GM18499 (cell line): ENCODE results near the gene ZNHIT1.

ENCODE experiments used
- ATAC-seq: cut with Tn5 transposase; IDR thresholded peaks from one replicate; pipeline ENCODE4 v1.9.1; 2021; ENCODE audit warnings: moderate number of reproducible peaks; ENCODE audit not compliant: insufficient read depth, unreplicated experiment

Gene ZNHIT1

DNA sequence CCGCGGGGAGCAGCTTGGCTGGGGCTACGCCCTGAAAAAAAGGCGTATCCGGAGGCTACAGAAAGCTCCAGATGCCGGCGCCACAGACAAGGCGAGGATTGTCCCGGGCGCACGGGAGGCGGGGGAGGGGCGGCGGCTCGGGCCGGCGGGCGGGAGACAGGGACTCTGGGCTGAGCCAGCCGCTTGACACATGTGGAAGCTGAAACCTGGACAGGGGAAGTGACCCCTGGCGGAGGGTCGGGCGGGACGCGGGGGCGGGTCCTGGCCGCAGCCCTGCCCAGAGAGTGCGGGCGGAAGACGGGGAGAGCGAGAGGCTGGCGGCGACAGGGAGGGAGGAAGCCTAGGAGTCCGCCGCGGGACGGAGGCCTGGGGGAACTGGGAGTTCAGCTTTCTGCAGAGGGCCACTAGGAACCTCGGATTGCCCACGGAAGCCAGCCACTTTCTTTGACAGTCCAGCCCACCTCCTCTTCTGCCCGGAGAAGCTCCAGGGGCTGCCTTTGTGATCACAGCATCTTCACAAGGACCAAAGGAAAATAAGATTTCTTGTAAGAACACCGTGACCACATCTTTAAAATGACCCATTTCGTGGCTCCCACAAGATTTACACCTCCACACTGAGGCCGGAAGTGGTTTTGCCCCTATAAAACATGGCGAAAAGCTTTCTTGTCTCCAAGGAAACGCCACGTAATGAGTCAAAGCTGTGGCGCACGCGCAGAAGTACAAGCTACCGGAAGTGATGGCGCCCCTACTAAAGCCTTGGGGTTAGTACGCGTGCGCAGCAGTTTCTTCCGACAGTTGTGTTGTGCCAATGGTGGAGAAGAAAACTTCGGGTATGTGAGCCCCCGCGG lies at the start of gene ZNHIT1, which contains the start of gene PLOD3:
Gene ZNHIT1, plus strand, starts transcription at position 778 of the 848 bp plus-strand sequence. Its CDS starts 31 bp downstream, at position 809.
Gene PLOD3, minus strand, starts transcription at position 194 of the 848 bp plus-strand sequence. CDS start 307 bp downstream, outside the sequence.
- peak; percentile 48 for ATAC-seq

DNA sequence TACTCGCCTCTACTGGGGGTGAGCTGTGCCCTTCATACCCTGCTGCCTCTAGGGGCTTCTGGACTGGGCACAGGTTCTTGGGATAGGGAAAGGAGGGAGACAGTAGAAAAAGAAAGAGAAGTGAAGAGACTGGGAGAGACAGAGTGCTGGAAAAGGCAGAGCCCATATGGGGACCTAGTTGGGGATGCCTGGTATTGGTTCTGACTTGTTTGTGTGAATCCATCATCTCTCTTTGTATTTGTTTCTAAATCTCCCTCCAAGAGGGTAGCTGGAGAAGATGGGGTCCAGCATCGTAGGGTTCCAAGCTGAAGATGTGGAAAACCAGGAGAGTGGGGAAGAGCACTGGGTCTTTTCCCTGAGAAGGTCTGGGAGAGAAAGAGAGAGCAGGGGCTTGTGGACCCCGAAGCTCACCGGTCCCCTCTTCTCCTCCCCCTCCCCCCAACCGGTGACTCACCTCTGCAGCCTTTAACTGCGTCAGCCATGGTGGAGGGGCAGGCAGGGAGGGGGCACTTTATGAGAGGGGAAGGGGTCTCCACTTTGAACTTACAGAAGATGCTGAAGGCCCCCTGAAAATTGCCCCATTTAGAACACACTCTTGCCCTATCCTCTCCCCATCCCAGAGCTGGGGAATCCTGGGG lies 49.4 kb upstream of the ZNHIT1 start:
- ATAC-seq, result no peak

- no peak for ATAC-seq
Observed at GRCh38 chr7:101169110-101169837, 48.7 kb upstream of the ZNHIT1 start.

DNA sequence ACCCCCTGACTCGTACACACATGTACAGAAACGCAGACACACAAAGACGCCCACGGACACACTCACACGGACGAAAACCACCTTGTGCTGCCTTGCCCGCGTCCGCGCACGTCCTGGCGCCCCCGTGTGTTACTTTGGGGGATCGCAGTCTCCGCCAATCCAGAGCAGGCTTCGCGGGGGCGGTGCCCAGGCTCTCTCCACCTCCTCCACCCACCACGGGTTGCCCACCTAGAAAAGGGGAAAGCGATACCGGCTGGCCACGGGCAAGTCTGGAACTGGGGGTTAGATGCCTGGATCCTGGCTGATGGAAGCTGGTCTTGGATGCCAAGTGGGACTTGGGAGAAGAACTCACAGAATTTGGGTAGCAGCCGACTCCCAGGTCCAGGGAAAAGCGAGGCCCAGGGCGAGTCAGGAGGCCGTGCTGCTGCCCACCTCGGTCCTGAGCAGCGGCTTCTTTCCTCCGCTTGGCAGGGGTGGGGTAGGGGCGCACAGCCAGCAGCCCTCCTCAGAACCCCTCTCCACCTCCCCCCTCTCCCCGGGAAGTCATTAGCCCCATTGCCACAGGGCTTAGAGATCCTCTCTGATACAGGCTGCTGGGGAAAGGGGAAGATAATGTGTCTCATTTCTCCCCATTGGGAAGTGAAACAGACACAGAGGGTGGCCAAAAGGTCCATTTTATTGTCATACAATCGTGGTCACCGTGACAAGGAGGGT lies 48.0 kb upstream of the ZNHIT1 start:
- ATAC-seq, result no peak

DNA sequence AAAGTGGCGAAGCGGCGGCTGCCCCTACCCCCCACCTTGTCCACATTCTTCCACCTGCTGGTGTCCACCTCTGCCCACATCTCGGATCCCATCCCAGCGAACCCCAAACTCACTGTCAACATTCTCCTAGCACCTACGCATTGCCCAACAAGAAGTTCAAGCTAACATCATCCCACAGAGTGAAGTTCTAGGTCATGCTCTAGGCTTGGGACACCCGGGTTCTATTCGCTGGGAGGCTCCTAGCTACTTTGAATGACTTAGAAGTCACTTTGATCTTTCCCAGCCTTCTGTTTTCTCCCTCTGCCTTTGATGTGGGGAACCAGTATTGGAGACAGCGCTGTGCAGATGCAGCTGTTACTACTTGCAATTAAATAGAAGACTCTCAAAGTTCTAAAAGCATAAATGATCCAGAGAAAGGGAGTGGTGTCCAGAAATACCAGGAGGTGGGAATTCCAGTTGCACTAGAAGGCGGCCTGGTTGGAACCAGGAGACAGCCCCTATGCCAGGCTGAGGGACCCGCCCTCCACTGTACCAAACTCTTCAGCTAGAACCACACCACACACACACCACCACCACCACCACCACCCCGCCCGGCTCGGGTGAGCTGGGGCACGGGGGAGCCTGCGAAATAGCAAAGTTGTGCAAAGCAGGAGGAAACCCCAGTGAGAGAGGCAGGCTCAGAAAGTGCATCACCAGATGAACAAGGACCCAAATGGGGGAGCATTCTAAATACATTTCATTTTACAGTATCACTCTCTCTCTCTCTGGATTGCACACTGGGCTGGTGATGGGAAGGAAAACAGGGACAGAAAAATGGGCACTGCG lies 47.1 kb upstream of the ZNHIT1 start:
- ATAC-seq, result no peak

DNA sequence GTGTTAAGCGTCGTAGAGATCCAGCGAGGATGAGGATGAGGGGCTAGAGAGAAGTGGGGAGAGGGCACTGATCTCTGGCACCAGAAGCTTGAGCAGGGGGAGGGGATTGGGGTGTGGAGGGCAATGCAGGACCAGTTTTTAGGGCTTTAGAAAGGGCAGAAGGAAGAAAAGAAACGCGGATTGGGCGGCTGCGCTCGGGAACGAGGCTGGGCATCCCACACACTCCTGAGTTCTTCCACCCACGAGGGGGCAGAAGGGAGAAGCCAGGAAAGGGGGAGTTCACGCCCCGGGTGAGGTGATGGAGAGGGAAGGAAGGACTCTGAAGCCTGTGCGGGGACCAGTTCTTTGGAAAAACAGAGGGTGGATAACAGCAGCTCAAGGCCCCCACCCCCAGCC lies 46.5 kb upstream of the ZNHIT1 start:
- no peak for ATAC-seq

DNA sequence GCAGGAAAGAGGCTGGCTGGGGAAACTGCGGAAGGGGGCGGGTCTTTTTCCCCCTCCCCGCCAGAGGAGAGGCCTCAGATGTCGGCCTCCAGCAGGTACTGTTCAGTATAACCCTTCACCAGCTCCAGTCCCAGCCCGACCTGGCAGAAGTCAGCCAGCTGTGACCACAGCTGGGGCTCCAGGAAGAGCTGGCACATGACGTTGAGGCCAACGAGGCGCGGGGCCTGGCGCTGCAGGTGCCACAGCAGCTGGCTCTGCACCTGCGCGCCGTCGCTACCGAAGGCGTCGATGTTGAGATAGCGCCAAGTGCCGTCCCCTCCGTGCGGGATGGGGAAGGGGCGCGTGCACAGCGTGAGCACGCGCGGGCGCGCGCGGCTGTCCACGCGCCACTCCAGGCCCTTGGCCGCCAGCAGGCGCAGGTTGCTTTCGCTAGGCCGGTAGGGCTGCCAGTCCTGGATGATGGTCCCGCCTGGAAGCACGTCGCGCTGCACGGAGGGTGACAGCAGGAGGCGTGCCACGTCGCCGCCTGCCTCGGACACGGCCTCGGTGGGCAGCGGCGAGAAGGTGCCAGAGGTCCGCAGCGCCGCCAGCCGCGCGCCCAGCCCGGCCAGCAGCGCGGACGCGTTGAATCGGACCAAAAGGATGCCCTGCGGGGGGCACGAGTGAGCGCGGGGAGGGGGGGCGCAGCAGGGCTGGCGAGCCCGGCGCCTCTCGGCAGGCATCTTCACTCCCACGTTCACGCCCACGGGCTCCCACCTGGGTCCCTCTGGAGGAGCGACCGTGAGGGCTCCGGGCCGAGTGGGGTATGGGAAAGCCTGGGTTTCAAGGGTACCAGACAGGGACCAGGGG lies 45.7 kb upstream of the ZNHIT1 start:
- no peak for ATAC-seq

DNA sequence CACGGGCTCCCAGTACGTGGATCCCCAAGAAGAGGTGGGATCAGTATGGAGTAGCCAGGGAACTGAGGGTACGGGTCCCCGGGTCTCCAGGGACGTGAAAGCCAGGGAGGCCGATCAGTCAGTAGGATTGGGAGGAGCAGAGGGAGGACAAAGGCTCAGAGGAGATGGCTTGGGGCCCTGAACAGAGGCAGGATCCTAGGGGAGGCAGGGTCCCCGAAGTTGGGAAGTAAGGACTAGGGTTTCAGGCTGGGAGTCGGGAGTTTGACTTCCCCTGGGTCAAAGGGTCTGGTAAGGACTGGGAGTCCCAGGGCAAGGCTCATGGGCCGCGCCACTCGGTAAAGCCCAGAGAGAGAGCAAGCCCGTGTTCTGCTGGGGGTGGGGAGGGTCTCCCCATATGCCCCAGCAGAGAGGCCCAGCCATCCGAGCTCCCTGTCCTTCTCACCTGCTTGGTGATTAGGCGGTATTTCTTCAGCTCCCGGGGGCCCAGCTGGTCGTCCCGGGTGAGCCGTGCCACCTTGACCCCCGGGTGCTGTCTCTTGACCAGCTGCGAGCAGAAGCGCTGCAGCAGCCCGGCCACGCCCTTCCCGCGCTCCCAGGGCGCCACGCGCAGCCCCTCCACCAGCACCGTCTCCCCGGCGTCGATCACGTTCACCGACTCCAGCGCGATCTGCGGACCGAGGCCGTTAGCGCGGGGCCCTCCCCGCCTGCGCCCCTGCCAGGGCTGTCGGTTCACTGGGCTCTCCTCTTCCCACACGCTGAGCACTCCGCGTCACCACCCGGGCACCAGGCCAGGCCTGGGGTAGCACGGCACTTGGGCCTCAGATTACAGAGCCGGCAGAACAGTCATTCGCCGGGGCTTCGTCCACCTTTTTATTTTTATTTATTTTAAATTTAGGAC lies 44.9 kb upstream of the ZNHIT1 start:
- no peak for ATAC-seq

GRCh38 chr7:101173752-101174244 lies 44.2 kb upstream of the ZNHIT1 start:
- no peak for ATAC-seq

DNA sequence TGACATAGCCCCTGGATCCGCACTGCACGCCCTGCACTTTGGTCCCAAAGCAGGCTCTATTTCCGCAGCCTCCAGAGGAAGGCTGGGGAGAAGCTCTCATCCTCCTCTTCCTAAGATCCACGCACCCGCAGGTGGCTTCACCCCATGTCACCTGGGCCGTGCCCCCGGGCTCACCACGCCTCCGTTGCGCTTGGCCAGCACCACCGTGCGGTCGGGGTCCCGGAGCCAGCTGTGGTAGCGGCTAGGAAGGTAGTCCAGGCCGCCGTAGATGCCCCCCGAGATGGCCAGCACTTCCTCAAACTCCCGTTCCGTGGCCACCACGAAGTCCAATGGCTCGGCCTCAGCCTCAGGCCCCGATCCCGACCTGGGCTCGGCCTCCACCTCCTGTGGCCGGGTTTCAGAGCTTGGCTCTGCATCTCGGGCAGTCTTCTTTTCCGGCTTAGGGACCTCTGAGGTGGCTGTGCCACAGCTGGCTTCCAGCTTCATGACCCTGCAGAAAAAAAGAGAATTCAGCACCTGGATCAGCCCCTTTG lies 43.6 kb upstream of the ZNHIT1 start:
- ATAC-seq, result no peak

DNA sequence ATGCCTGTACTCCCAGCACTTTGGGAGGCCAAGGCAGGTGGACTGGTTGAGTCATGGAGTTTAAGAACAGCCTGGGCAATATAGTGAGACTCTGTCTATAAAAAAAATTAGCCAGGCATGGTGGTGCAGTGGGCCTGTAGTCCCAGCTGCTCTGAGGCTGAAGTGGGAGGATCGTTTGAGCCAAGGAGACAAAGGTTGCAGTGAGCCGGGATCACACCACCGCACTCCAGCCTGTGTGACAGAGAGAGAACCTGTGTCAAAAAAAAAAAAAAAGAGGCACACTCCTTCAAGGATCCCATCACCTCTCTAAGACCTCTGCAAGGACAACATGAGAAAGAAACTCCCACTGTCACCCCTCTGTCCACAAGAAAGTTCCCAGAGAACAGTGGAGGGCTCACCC lies 42.3 kb upstream of the ZNHIT1 start:
- ATAC-seq, result no peak

DNA sequence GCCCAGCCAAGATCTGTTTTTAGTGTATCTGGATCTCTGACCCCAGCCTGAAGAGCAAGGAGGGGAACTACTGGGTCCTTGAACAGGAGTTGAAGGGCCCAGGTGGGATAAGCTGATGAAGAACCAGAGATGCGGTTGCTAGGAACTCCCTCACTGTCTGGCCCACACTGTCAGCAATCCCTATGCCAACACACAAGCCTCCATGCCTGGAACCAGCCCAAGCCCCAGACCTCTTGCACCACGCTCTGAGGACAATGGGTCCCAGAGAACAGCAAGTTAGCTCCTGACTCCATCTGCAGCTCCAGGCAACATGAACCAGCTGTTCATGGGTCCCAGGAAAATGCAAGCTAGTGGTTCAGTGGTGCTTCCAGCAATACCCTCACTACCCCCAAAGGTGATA lies 40.3 kb upstream of the ZNHIT1 start:
- no peak for ATAC-seq

DNA sequence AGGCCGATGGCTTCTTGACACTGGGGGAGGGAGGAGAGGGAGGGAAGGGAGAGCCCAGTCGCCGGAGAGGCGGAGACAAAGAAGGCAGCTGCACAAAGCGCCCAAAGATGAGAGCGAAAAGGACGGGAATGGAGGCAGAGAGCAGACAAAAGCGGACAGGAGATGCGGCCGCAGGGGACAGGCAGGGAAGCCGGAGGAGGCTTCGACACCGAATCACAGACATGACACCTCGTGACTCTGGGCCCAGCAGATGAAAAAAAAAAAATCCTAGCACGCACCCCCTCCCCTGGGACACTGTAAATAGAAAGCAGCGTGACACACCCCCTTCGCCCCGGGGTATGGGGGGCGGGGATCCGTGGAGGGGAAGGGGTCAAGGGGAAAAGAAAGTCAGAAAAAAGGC lies 38.8 kb upstream of the ZNHIT1 start:
- ATAC-seq, result no peak

DNA sequence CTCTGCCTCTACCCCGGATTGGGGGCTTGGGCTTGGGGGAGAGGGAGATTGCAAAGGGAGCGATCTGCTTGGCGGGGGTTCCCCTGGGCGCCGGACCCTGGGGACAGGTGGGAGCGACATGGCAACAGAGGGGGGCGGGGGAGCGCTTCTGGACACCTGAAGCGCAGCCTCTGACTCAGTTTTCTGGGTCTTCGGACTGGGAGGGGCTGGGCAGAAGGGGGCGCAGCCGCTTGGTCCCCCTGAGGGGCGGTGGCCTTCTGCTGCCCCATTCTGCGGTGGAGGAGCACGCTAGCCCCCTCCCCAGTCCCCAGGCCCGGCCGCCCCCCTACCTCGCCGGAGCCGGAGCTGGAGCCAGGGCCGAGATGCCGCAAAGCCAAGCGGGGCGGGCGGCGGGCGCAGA lies 38.3 kb upstream of the ZNHIT1 start:
- ATAC-seq, result no peak

GRCh38 chr7:101180130-101180755 lies 37.7 kb upstream of the ZNHIT1 start, which contains the start of gene NAT16:
NAT16 (minus strand) TSS chr7:101180293; CDS start chr7:101174807, 5,486 bp downstream.
- ATAC-seq, result no peak

DNA sequence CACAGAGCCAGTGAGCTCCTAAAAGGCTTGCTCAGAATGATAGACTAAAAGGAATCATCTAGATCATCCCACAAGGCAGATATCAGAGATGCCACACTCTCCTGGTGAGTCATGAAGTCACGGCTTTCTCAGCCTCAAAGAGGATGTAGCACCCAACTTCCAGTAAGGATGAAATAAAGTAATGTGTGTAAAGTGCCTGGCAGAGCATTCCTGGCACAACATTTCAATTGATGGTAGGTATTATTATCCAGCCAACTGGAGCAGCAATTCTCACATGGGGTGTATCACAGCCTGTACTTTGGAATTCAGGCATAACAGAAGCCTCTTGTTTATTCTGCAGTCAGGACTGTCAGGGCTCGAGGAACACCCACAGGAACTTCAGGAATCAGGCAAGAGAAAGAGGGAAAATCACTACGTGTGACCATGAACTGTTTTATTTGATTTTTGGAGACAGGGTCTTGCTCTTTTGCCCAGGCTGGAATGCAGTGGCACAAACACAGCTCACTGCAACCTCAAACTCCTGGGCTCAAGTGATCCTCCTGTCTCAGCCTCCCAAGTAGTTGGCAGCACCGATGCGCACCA lies 32.6 kb upstream of the ZNHIT1 start:
- no peak for ATAC-seq
